ENCODE measurements around the gene SPRR2D. TPM values are rescaled to one million over a fixed set of nuclear protein-coding genes. Genes with fewer than 3 reads are reported as not detected.

SPRR2D gene
- total RNA-seq (2022; extraction: Qiagen RNA extraction; ENCODE audit: low read depth) = not detected in 5 replicates

DNA sequence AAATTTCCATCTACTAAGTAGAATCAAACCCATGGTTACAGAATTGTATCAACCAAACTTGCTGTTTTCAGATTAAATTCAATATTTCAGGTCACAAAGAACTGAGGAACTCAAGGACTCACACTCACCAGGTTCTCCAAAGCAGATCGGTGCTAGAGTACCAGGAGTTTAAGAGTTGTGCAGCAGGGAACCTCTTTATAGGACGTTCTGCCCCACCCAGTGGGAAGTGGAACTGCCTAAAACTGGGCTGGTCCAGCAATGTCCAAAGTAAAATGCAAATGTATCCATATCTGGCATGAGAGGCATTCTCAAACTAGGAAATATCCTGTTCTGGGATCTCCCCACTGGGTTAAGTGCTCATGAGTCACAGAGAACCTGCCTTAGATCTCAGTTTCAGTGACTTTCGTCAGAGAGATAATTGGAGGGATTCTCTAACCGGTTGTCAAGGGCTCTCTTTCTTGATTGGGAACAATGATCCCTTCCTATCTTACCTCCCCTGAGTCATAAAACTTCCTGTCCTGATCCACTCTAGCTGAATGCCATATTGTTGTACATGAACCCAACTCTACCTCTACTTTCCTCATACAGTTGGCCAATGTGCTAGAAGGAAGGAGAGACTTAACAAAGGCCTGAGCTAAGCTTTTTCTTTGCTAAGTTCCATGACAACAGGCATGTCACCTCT lies at the start of gene SPRR2D:
Gene SPRR2D, minus strand, starts transcription at position 171 of the 682 bp plus-strand sequence. CDS start 774 bp downstream, outside the sequence.

DNA sequence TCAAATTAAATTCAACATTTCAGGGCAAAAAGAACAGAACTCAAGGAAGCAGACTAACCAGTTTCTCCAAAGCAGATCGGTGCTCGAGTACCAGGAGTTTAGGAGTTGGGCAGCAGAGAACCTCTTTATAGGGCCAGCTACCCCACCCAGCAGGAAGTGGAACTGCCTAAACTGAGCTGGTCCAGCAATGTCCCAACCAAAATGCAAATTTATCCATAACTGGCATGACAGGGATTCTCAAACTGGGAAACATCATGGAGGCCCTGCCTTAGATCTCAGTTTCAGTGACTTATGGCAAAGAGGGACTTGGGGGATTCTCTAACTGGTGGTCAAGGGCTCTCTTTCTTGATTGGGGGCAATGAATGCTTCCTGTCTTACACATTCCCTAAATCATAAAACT lies 30.6 kb upstream of the SPRR2D start, which contains the start of gene SPRR2B:
Gene SPRR2B, minus strand, starts transcription at position 101 of the 400 bp plus-strand sequence. CDS start 772 bp downstream, outside the sequence.

DNA sequence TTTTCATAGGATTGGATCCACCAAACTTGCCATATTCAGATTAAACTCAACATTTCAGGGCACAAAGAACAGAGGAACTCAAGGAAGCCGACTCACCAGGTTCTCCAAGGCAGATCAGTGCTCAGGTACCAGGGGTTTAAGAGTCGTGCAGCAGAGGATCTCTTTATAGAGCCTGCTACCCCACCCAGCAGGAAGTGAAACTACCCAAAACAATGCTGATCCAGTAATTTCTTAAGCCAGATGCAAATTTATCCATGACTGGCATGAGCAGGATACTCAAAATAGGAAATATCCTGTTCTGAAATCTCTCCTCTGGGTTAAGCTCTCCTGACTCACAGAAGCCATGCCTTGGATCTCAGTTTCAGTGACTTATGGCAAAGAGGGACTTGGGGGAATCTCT lies 16.5 kb upstream of the SPRR2D start, which contains the start of gene SPRR2A:
Gene SPRR2A, minus strand, starts transcription at position 138 of the 400 bp plus-strand sequence. CDS start 777 bp downstream, outside the sequence.

DNA sequence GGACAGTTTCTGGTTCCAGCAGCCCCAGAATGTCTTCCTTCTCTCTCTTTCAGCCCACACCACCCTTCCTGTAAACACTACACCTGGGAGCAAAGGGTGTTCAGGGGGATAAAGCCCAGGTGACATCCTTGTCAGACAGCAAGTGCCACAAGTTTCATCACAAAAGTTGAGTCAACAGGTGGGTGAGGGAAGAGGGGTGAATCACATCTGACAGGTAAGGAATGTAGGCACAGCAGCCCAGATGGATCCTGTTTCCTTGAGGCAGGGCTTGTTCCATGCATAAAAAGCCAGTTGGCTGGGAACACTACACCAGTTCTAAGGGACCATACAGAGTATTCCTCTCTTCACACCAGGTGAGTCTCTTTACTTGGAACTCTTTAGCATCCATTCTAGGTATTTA lies 10.0 kb downstream of the SPRR2D start, which contains the start of gene SPRR1B:
Gene SPRR1B, plus strand, starts transcription at position 309 of the 400 bp plus-strand sequence. CDS start 1,143 bp downstream, outside the sequence.

DNA sequence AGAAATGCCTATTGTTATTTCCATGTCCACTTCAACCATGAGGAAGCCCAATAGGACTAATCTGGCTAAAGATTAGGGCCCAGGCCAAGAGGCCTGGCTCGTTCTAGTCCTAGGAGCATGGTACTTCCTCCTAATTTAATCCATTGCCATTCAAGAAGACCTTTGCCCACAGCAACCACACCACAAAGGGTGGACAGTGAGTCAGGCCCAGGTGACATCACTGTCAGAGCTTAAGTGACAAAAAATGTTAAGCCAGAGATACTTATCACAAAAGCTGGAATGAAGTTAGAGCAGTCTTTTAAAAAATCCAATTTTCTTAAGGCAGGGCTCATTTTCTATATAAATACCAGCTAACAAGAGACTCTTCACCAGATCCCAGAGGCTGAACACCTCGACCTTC lies 39.5 kb downstream of the SPRR2D start, which contains the start of gene SPRR3:
Gene SPRR3, plus strand, starts transcription at position 368 of the 400 bp plus-strand sequence. CDS start 1,272 bp downstream, outside the sequence.

Other genes with a start within 250 kb of the SPRR2D start
- gene LCE1D, start 244.4 kb downstream of the SPRR2D start, total RNA-seq (2022; extraction: Qiagen RNA extraction; ENCODE audit: low read depth) = not detected in 5 replicates
- not detected in 5 replicates for gene LCE1C, start 234.5 kb downstream of the SPRR2D start, total RNA-seq (2022; extraction: Qiagen RNA extraction; ENCODE audit: low read depth)
- gene LCE1B, start 229.1 kb downstream of the SPRR2D start, total RNA-seq (2022; extraction: Qiagen RNA extraction; ENCODE audit: low read depth) = not detected in 5 replicates
- not detected in 5 replicates for gene LCE1A, start 213.6 kb downstream of the SPRR2D start, total RNA-seq (2022; extraction: Qiagen RNA extraction; ENCODE audit: low read depth)
- gene LCE6A, start 198.3 kb downstream of the SPRR2D start, total RNA-seq (2022; extraction: Qiagen RNA extraction; ENCODE audit: low read depth) = not detected in 5 replicates
- gene LCE7A, start 181.1 kb downstream of the SPRR2D start, total RNA-seq (2022; extraction: Qiagen RNA extraction; ENCODE audit: low read depth) = not detected in 5 replicates
- not detected in 5 replicates for gene SMCP, start 162.8 kb downstream of the SPRR2D start, total RNA-seq (2022; extraction: Qiagen RNA extraction; ENCODE audit: low read depth)
- 0.15 TPM in 1 of 5 replicates, not detected in the others for gene IVL, start 132.6 kb downstream of the SPRR2D start, total RNA-seq (2022; extraction: Qiagen RNA extraction; ENCODE audit: low read depth)
- not detected in 5 replicates for gene SPRR5, start 93.9 kb downstream of the SPRR2D start, total RNA-seq (2022; extraction: Qiagen RNA extraction; ENCODE audit: low read depth)
- gene SPRR4, start 70.5 kb downstream of the SPRR2D start, total RNA-seq (2022; extraction: Qiagen RNA extraction; ENCODE audit: low read depth) = not detected in 5 replicates
- not detected in 5 replicates for gene SPRR1A, start 57.0 kb downstream of the SPRR2D start, total RNA-seq (2022; extraction: Qiagen RNA extraction; ENCODE audit: low read depth)
- gene SPRR3, start 39.4 kb downstream of the SPRR2D start, total RNA-seq (2022; extraction: Qiagen RNA extraction; ENCODE audit: low read depth) = not detected in 5 replicates
- not detected in 5 replicates for gene SPRR1B, start 9.9 kb downstream of the SPRR2D start, total RNA-seq (2022; extraction: Qiagen RNA extraction; ENCODE audit: low read depth)
- not detected in 5 replicates for gene SPRR2A, start 16.4 kb upstream of the SPRR2D start, total RNA-seq (2022; extraction: Qiagen RNA extraction; ENCODE audit: low read depth)
- not detected in 5 replicates for gene SPRR2B, start 30.5 kb upstream of the SPRR2D start, total RNA-seq (2022; extraction: Qiagen RNA extraction; ENCODE audit: low read depth)
- gene SPRR2E, start 53.4 kb upstream of the SPRR2D start, total RNA-seq (2022; extraction: Qiagen RNA extraction; ENCODE audit: low read depth) = not detected in 5 replicates
- gene SPRR2F, start 72.4 kb upstream of the SPRR2D start, total RNA-seq (2022; extraction: Qiagen RNA extraction; ENCODE audit: low read depth) = not detected in 5 replicates
- not detected in 5 replicates for gene SPRR2G, start 109.8 kb upstream of the SPRR2D start, total RNA-seq (2022; extraction: Qiagen RNA extraction; ENCODE audit: low read depth)
- not detected in 5 replicates for gene LELP1, start 162.3 kb upstream of the SPRR2D start, total RNA-seq (2022; extraction: Qiagen RNA extraction; ENCODE audit: low read depth)
- gene PRR9, start 176.5 kb upstream of the SPRR2D start, total RNA-seq (2022; extraction: Qiagen RNA extraction; ENCODE audit: low read depth) = not detected in 5 replicates
- gene LORICRIN, start 218.6 kb upstream of the SPRR2D start, total RNA-seq (2022; extraction: Qiagen RNA extraction; ENCODE audit: low read depth) = not detected in 5 replicates

Measured in A549 treated with ZK216348 at 1 μM for 4 hours (cell line).